A549 (cell line): Measurements from ENCODE around the gene IPO11. TPM values are rescaled to one million over a fixed set of nuclear protein-coding genes. Genes with fewer than 3 reads are reported as not detected.

Source experiments
- ATAC-seq, 2 experiments: fragments of 200-7000 bp in 1 of 2; fragments of >200 bp in 1 of 2; cut with Nextera tagmentation in 1 of 2; cut with Tn5 transposase in 1 of 2; 3 replicates each; pipeline versions ENCODE4 v1.8.0 to v1.9.1; 2018 to 2020; ENCODE audit warnings: mild to moderate bottlenecking in 1 of 2, moderate library complexity in 1 of 2
- CTCF ChIA-PET: fragments of 300-600 bp; sonication (Branson Sonifier 250); formaldehyde crosslinking; extraction: SDS; loops from one replicate; lab custom pipeline; 2021; ENCODE audit warnings: antibody characterized with exemption, inconsistent platforms; lab: Yijun Ruan, JAX
- POLR2A ChIA-PET: fragments of 350-600 bp; formaldehyde crosslinking; extraction: SDS; loops from one replicate; lab custom pipeline; 2021; ENCODE audit warnings: antibody characterized with exemption, inconsistent platforms; lab: Yijun Ruan, JAX
- DNase-seq, 2 experiments: peaks; one replicate each; pipeline versions ENCODE4 v3.0.0 to v3.0.0-alpha.2; 2011 to 2016; ENCODE audit warnings: low read depth in 1 of 2, low spot score in 1 of 2
- FAIRE-seq: peaks from 2 replicates; lab custom pipeline; 2011; peaks lifted over from hg19 to GRCh38; lab: Jason Lieb, UNC
- H3K27ac ChIP-seq, 2 experiments: fragments of >200 bp; sonication (Bioruptor Twin); formaldehyde crosslinking; 3 replicates each; pipeline ENCODE4 v1.5.1; 2016 to 2017
- H3K4me1 ChIP-seq: fragments of >200 bp; sonication (Bioruptor Twin); formaldehyde crosslinking; 3 replicates; pipeline ENCODE4 v1.6.1; 2016
- H3K4me2 ChIP-seq: fragments of >200 bp; sonication (Bioruptor Twin); formaldehyde crosslinking; 3 replicates; pipeline ENCODE4 v1.6.1; 2016
- H3K4me3 ChIP-seq: fragments of >200 bp; sonication (Bioruptor Twin); formaldehyde crosslinking; 3 replicates; pipeline ENCODE4 v1.5.1; 2016
- H3K9me3 ChIP-seq: fragments of >200 bp; sonication (Bioruptor Twin); formaldehyde crosslinking; 3 replicates; pipeline ENCODE4 v1.6.1; 2016
- ATOH8 ChIP-seq: fragments of 250-450 bp; sonication (Bioruptor Pico); IDR thresholded peaks from 2 replicates; pipeline ENCODE4 v1.5.0; 2020; ENCODE audit warnings: low read depth, mild to moderate bottlenecking, moderate library complexity
- CHD2 ChIP-seq: fragments of 150-350 bp; IDR thresholded peaks from 2 replicates; pipeline ENCODE4 v1.6.1; 2014; ENCODE audit warnings: low read length; ENCODE audit not compliant: partially characterized antibody
- CHD4 ChIP-seq: fragments of 200-600 bp; sonication (generic); IDR thresholded peaks from 2 replicates; pipeline ENCODE4 v1.6.1; 2016; ENCODE audit warnings: antibody characterized with exemption, mild to moderate bottlenecking, borderline replicate concordance
- EHF ChIP-seq: fragments of 250-450 bp; sonication (Bioruptor Pico); IDR thresholded peaks from 2 replicates; pipeline ENCODE4 v1.5.0; 2020; ENCODE audit warnings: mild to moderate bottlenecking
- ESRRA ChIP-seq: fragments of 150-350 bp; IDR thresholded peaks from 2 replicates; pipeline ENCODE4 v1.6.1; 2014; ENCODE audit warnings: mild to moderate bottlenecking, low read length, borderline replicate concordance
- FOSL2 ChIP-seq, 2 experiments: fragments of 450-650 bp in 1 of 2; fragments of >200 bp in 1 of 2; sonication (Bioruptor Twin) in 1 of 2; formaldehyde crosslinking; IDR thresholded peaks; 2 replicates each; pipeline versions ENCODE4 v1.5.0 to v1.6.1; 2016 to 2020; ENCODE audit warnings: mild to moderate bottlenecking in 1 of 2, moderate library complexity in 1 of 2
- GATA3 ChIP-seq: IDR thresholded peaks from 2 replicates; pipeline ENCODE4 v1.6.1; 2012; ENCODE audit warnings: borderline replicate concordance
- HMGXB4 ChIP-seq: fragments of 250-450 bp; sonication (Bioruptor Pico); IDR thresholded peaks from 2 replicates; pipeline ENCODE4 v1.5.0; 2021; ENCODE audit warnings: mild to moderate bottlenecking, moderate library complexity, borderline replicate concordance
- KDM5A ChIP-seq: fragments of 200-600 bp; sonication (generic); IDR thresholded peaks from 2 replicates; pipeline ENCODE4 v1.6.1; 2016; ENCODE audit warnings: antibody characterized with exemption, mild to moderate bottlenecking
- MAFK ChIP-seq: fragments of 450-650 bp; IDR thresholded peaks from 2 replicates; pipeline ENCODE4 v1.6.1; 2014; ENCODE audit not compliant: partially characterized antibody
- MAX ChIP-seq: IDR thresholded peaks from 2 replicates; pipeline ENCODE4 v1.6.1; 2012
- NFE2L2 ChIP-seq: fragments of 150-350 bp; conservative IDR thresholded peaks from 2 replicates; pipeline ENCODE4 v1.6.1; 2014; ENCODE audit warnings: low read length
- PBX3 ChIP-seq: IDR thresholded peaks from 2 replicates; pipeline ENCODE4 v1.6.1; 2012
- POLR2A ChIP-seq: IDR thresholded peaks from 2 replicates; pipeline ENCODE4 v1.6.1; 2012; ENCODE audit warnings: mild to moderate bottlenecking, low read length
- POLR2AphosphoS2 ChIP-seq: conservative IDR thresholded peaks from 2 replicates; pipeline ENCODE4 v1.6.1; 2012; ENCODE audit warnings: low read length, improper control_type of control experiment, inconsistent platforms
- RAD21 ChIP-seq, 2 experiments: fragments of >200 bp in 1 of 2; sonication (Bioruptor Twin) in 1 of 2; formaldehyde crosslinking in 1 of 2; IDR thresholded peaks in 1 of 2; conservative IDR thresholded peaks in 1 of 2; 2 replicates in 1 of 2; 3 replicates in 1 of 2; pipeline ENCODE4 v1.6.1; 2012 to 2018; ENCODE audit warnings: inconsistent platforms in 1 of 2
- RARB ChIP-seq: fragments of 250-450 bp; sonication (Bioruptor Pico); IDR thresholded peaks from 2 replicates; pipeline ENCODE4 v1.8.0; 2021; ENCODE audit warnings: mild to moderate bottlenecking, moderate library complexity
- SMC3 ChIP-seq: fragments of >200 bp; sonication (Bioruptor Twin); formaldehyde crosslinking; IDR thresholded peaks from 3 replicates; pipeline ENCODE4 v1.6.1; 2018; ENCODE audit warnings: inconsistent platforms
- TP53 ChIP-seq: fragments of 250-450 bp; sonication (Bioruptor Pico); IDR thresholded peaks from 2 replicates; pipeline ENCODE4 v1.5.0; 2021; ENCODE audit warnings: mild to moderate bottlenecking, moderate library complexity
- WGBS: methylation state at CpG from one replicate; pipeline ENCODE4 v1.1.6; 2017; ENCODE audit errors: missing lambda C conversion rate; 5-methylcytosine and 5-hydroxymethylcytosine counted together
- polyA plus RNA-seq, 4 experiments: library from polyadenylated mRNA; depleted of rRNA in 3 of 4; stranded (reverse); fragments of >200 nt; fragmentation: RNase III in 1 of 4; extraction: RNeasy Plus Mini Kit Qiagen cat#74134 plus additional on column Dnase treatment in 1 of 4; gene quantifications; 2 replicates in 3 of 4; 3 replicates in 1 of 4; pipeline ENCODE4 v1.2.3, GENCODE V29; 2011 to 2017

Gene IPO11
- polyA plus RNA-seq, 2 of the 4 experiments (the other 2 are of a cell fraction) = 20.7 to 33.0 TPM

- no peak overlapping the region for H3K27ac ChIP-seq
Measured at GRCh38 chr5:62465985-62466925, 53.7 kb downstream of the IPO11 start.

GRCh38 chr5:62473209-62473608 is 60.6 kb downstream of the IPO11 start:
- ATAC-seq = no peak
- FAIRE-seq = no peak
- DNase-seq = no peak
- no peak overlapping the region for H3K27ac ChIP-seq
- CTCF ChIA-PET = interaction anchor here (1.5 to 1.7 kb wide), 2 partner anchors 8 to 306 kb away, joined by 3 to 4 read pairs; no protein-coding TSS in a partner anchor
- 85% methylated on average over 1 of the region's 1 CpG for WGBS
- H3K9me3 ChIP-seq = no peaks in the 10 kb centered on the region
- H3K4me2 ChIP-seq = no peak overlapping the region
- H3K4me3 ChIP-seq = no peak overlapping the region
- POLR2A ChIA-PET = no interaction called here
- no peak for TF ChIP-seq CHD2
- no peak for TF ChIP-seq ATOH8 (CRISPR knock-in tag)
- TF ChIP-seq PBX3 = no peak
- no peak for TF ChIP-seq MAX
- TF ChIP-seq MAFK = peak; percentile 16
- TF ChIP-seq, all 56 proteins: peak for 1
- peaks cover 22% of the 10 kb centered on the region for H3K4me1 ChIP-seq

More at GRCh38 chr5:62465985-62466925, 53.7 kb downstream of the IPO11 start:
- no peak for FAIRE-seq
- no peak for ATAC-seq
- POLR2A ChIA-PET = no interaction called here
- no peak overlapping the region for H3K4me2 ChIP-seq
- no peaks in the 10 kb centered on the region for H3K4me1 ChIP-seq
- no peak for DNase-seq
- CTCF ChIA-PET = interaction anchor here (1.2 to 4.2 kb wide), 4 partner anchors 12 to 313 kb away, joined by 3 to 23 read pairs (median 8); no protein-coding TSS in a partner anchor
- 82% methylated on average over 6 of the region's 6 CpGs for WGBS
- no peak for TF ChIP-seq CHD4
- TF ChIP-seq RAD21 (conservative IDR thresholded peaks at IDR 0.05 in 1 of 2, IDR thresholded peaks at IDR 0.05 in 1 of 2) = no peak
- no peak for TF ChIP-seq EHF (CRISPR knock-in tag)
- TF ChIP-seq RARB = no peak
- TF ChIP-seq KDM5A = no peak
- TF ChIP-seq NFE2L2 = no peak
- TF ChIP-seq HMGXB4 (CRISPR knock-in tag) = no peak
- TF ChIP-seq, all 56 proteins: peak for 0
- no peak overlapping the region for H3K4me3 ChIP-seq
- H3K9me3 ChIP-seq = no peaks in the 10 kb centered on the region

GRCh38 chr5:62475072-62475471 is 62.5 kb downstream of the IPO11 start:
- FAIRE-seq = no peak
- peak in 1 of 2 experiments; percentile 24 for DNase-seq

More at GRCh38 chr5:62475072-62475471, 62.5 kb downstream of the IPO11 start:
- Histone ChIP-seq H3K4me1 (peaks cover 22% of the 10 kb centered on the region), H3K27ac (peak overlapping the region in 1 of 2 experiments; percentile 62; a peak in 2 of 6 replicates), H3K4me3 (no peak overlapping the region), H3K9me3 (no peaks in the 10 kb centered on the region), H3K4me2 (peak overlapping the region; percentile 31)
- POLR2A ChIA-PET = no interaction called here
- CTCF ChIA-PET = interaction anchor here (1.9 kb wide), 1 partner anchor 15 kb away, joined by 8 read pairs; no protein-coding TSS in a partner anchor
- WGBS = 53% methylated on average over 9 of the region's 9 CpGs
- TF ChIP-seq RARB (no peak), GATA3 (no peak), POLR2A (no peak), KDM5A (no peak), TP53 (no peak), POLR2AphosphoS2 (no peak), FOSL2 (IDR thresholded peaks at IDR 0.05) (no peak), FOSL2 (CRISPR knock-in tag; IDR thresholded peaks at IDR 0.05) (0 out of 2 replicates have a peak, but pooled peaks have one; percentile 23), SMC3 (no peak), ESRRA (no peak)
- ATAC-seq = peak; percentile 47 to 79; a peak in 3 of 6 replicates
